HG03097 (cell line): Measurements from ENCODE around the gene FAM219A.
"Not testable (repeated sequence)": the region's sequence is repeated elsewhere in the genome, so short reads cannot be mapped to it uniquely, and the experiment has no call there.

Experiments used
- ATAC-seq: cut with Tn5 transposase; IDR thresholded peaks from one replicate; pipeline ENCODE4 v1.9.1; 2021; ENCODE audit not compliant: unreplicated experiment, low FRiP score

The FAM219A gene

DNA sequence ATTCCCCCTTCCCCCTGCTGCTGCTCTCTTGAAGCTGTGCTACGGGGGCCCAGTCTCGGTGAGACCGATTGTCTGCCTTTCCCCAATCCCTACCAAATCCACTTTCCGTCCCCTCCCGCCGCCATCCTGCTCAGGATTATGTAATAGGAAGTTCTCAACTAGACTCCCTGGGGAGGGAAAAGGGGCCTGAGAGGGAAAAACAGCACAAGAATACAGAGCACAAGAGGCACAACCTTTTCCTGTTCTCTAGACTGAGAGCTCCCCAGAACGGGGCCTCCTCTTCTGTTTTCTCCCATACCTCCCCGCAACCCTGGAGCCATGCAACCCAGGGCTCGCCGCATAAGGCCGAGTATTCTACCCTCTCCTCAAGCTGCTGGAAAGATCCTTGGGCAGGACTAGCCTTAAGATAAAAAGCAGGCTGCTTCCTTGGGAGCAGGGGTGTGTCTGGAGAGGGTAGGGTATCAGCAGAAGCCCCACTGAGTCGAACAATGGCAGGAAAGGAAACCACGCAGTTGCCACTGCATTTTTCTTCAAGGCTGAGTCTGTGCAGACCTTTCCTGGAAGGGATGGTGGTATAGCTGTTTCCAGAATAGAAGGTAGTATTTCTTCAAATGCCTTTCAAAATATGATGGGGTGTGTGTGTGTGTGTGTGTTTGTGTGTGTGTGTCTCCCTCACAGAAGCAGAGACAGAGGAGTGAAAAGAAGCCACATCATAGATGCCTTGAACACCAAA is 94.6 kb downstream of the FAM219A start:
- ATAC-seq, result no peak

DNA sequence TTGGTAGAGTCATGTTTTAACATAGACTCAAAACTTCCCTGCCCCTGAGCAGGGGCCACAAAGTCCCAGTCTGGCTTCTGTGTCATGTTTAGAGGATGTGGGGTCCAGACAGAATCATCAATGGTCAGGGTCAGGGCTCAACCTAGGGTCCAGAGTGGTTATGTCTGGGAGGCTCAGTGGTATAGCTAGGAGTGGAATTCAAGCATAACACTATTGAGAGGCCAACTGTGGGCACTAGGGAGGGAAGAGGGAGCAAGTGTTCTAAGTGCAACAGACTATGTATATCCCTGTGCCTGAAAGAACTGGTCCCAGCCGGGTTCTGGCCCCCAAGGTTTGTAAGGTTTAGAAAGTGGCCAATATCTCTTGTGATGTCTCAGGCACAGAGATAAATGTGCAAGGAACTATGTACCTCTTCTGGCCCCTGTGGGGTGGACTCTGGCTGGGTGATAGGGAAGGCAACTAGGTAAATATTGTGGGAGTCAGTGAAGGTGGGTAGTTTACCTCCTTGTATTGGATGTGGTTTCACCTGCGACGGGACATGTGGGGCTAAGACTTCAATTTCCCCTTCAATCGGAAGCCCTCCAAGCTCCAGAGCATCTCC is 95.7 kb downstream of the FAM219A start:
- ATAC-seq, result no peak

- not testable (repeated sequence) for ATAC-seq
Observed at GRCh38 chr9:34352957-34353356, 105.4 kb downstream of the FAM219A start.

DNA sequence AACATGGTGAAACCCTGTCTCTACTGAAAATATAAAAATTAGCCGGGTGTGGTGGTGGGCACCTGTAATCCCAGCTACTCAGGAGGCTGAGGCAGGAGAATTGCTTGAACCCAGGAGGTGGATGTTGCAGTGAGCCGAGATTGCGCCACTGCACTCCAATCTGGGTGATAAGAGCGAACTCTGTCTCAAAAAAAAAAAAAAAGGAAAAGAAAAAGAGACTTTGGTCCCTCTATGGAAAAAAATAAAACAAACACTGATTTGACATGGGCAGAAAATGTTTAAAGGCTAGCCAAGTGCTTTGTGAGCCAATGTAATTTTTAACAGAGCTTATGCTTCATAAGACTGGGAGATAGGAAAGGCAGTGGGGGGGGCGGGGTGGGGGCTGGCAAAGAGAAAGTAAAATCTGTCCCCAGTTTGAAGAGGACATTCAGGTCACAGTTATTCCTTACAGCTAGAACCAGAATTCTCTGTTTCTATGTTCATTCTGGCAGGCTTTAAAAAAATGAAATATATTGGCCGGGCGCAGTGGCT is 106.2 kb downstream of the FAM219A start:
- ATAC-seq, result not testable (repeated sequence)

DNA sequence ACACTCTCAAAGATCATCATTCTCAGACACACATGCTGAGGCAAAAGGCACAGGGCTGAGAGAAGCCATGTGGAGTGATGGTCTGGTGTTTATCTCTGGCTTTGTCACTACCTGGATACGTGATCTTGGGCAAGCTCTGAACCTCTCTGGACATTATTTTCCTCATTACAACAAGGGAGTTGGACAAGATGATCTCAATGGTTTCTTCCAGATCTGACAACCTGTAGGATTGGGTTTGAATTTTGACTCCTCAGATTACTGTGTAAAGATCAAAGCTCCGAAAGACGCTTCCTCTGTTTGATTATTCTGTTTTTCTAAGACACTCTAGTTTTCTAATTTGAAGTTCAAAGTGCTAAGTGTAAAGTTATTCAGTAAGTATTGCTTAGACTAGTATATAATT is 109.0 kb downstream of the FAM219A start:
- ATAC-seq, result no peak
